HG03558 (cell line): ENCODE measurements around the gene ANAPC16.
"Not testable (repeated sequence)": the region's sequence is repeated elsewhere in the genome, so short reads cannot be mapped to it uniquely, and the experiment has no call there.

Source experiments
- ATAC-seq: cut with Tn5 transposase; IDR thresholded peaks from one replicate; pipeline ENCODE4 v1.9.1; 2021; ENCODE audit warnings: moderate number of reproducible peaks; ENCODE audit not compliant: unreplicated experiment; ENCODE audit errors: extremely low read depth

Gene ANAPC16

GRCh38 chr10:72260976-72261783 is 45.4 kb downstream of the ANAPC16 start:
- peak; percentile 41 for ATAC-seq

- ATAC-seq, result no peak
These were observed 46.1 kb downstream of the ANAPC16 start for GRCh38 chr10:72261784-72262404.

GRCh38 chr10:72263613-72264241 is 47.9 kb downstream of the ANAPC16 start:
- no peak for ATAC-seq

- no peak for ATAC-seq
These were observed 48.7 kb downstream of the ANAPC16 start for GRCh38 chr10:72264536-72264935.

GRCh38 chr10:72265508-72265907 is 49.7 kb downstream of the ANAPC16 start:
- no peak for ATAC-seq

GRCh38 chr10:72265990-72266865 is 50.4 kb downstream of the ANAPC16 start:
- no peak for ATAC-seq

GRCh38 chr10:72267381-72267780 is 51.6 kb downstream of the ANAPC16 start:
- ATAC-seq, result no peak

GRCh38 chr10:72267819-72268399 is 52.1 kb downstream of the ANAPC16 start:
- ATAC-seq, result no peak

- not testable (repeated sequence) for ATAC-seq
These were observed 52.8 kb downstream of the ANAPC16 start for GRCh38 chr10:72268475-72269200.

- no peak for ATAC-seq
These were observed 54.9 kb downstream of the ANAPC16 start for GRCh38 chr10:72270607-72271281.

GRCh38 chr10:72272689-72273409 is 57.0 kb downstream of the ANAPC16 start:
- ATAC-seq, result no peak

GRCh38 chr10:72273410-72274212 is 57.8 kb downstream of the ANAPC16 start, which contains the start of gene DDIT4:
DDIT4 (plus strand) TSS chr10:72273924; CDS start chr10:72274217, 293 bp downstream.
- ATAC-seq, result peak; percentile 74

GRCh38 chr10:72274213-72274729 is 58.5 kb downstream of the ANAPC16 start:
- no peak for ATAC-seq

GRCh38 chr10:72274730-72275350 is 59.0 kb downstream of the ANAPC16 start:
- ATAC-seq, result no peak

GRCh38 chr10:72275351-72276012 is 59.7 kb downstream of the ANAPC16 start:
- no peak for ATAC-seq

- ATAC-seq, result no peak
These were observed 60.2 kb downstream of the ANAPC16 start for GRCh38 chr10:72276013-72276387.
